VCaP (cell line): Measurements from ENCODE around the gene FAM117B.
"Not testable (repeated sequence)": the region's sequence is repeated elsewhere in the genome, so short reads cannot be mapped to it uniquely, and the experiment has no call there.

Source experiments
- H3K27ac ChIP-seq: fragments of 450-650 bp; 2 replicates; pipeline ENCODE4 v1.5.1; 2017
- CTCF ChIP-seq: fragments of 450-650 bp; conservative IDR thresholded peaks from 2 replicates; pipeline ENCODE4 v1.5.1; 2017; ENCODE audit warnings: mild to moderate bottlenecking, moderate library complexity

FAM117B gene

GRCh38 chr2:202669841-202670240 is 35.1 kb downstream of the FAM117B start:
- H3K27ac ChIP-seq: no peak overlapping the region

GRCh38 chr2:202671317-202672035 is 36.7 kb downstream of the FAM117B start:
- TF ChIP-seq CTCF: no peak
- no peak overlapping the region for H3K27ac ChIP-seq

More at GRCh38 chr2:202669841-202670240, 35.1 kb downstream of the FAM117B start:
- no peak for TF ChIP-seq CTCF

GRCh38 chr2:202675097-202675496 is 40.3 kb downstream of the FAM117B start:
- H3K27ac ChIP-seq: not testable (repeated sequence)

GRCh38 chr2:202679980-202680379 is 45.2 kb downstream of the FAM117B start:
- no peak for TF ChIP-seq CTCF
- no peak overlapping the region for H3K27ac ChIP-seq

- no peak overlapping the region for H3K27ac ChIP-seq
Measured at GRCh38 chr2:202680512-202680911, 45.7 kb downstream of the FAM117B start.

GRCh38 chr2:202681688-202682205 is 47.0 kb downstream of the FAM117B start:
- no peak overlapping the region for H3K27ac ChIP-seq
- no peak for TF ChIP-seq CTCF

More at GRCh38 chr2:202680512-202680911, 45.7 kb downstream of the FAM117B start:
- no peak for TF ChIP-seq CTCF

GRCh38 chr2:202682274-202682673 is 47.5 kb downstream of the FAM117B start:
- H3K27ac ChIP-seq: no peak overlapping the region
- no peak for TF ChIP-seq CTCF

- no peak for TF ChIP-seq CTCF
- H3K27ac ChIP-seq: no peak overlapping the region
Measured at GRCh38 chr2:202687276-202687675, 52.5 kb downstream of the FAM117B start.
